KOPT-K1 (cell line): ENCODE data around the gene COL5A1.

Source experiments
- H3K27ac ChIP-seq: fragments of 200-600 bp; sonication (generic); 2 replicates; pipeline ENCODE4 v1.5.1; 2016; ENCODE audit warnings: antibody characterized with exemption, mild to moderate bottlenecking, low read depth, low read length; ENCODE audit not compliant: poor library complexity, severe bottlenecking
- H3K36me3 ChIP-seq: fragments of 200-600 bp; sonication (generic); 2 replicates; pipeline ENCODE4 v1.5.1; 2017; ENCODE audit warnings: antibody characterized with exemption, mild to moderate bottlenecking, low read length, moderate library complexity; ENCODE audit not compliant: insufficient read depth
- H3K9me3 ChIP-seq: fragments of 200-600 bp; sonication (generic); 2 replicates; pipeline ENCODE4 v1.5.1; 2017; ENCODE audit warnings: antibody characterized with exemption, low read length, mild to moderate bottlenecking; ENCODE audit not compliant: insufficient read depth, poor library complexity, severe bottlenecking

COL5A1 gene

GRCh38 chr9:134752471-134753168 is 111.0 kb downstream of the COL5A1 start:
- no peak overlapping the region for H3K27ac ChIP-seq
- H3K9me3 ChIP-seq: peaks cover 7% of the 10 kb centered on the region

GRCh38 chr9:134753191-134753590 is 111.6 kb downstream of the COL5A1 start:
- no peak overlapping the region for H3K27ac ChIP-seq
- no peaks in the 10 kb centered on the region for H3K36me3 ChIP-seq
- peaks cover 1% of the 10 kb centered on the region for H3K9me3 ChIP-seq

More at GRCh38 chr9:134752471-134753168, 111.0 kb downstream of the COL5A1 start:
- H3K36me3 ChIP-seq: no peaks in the 10 kb centered on the region

GRCh38 chr9:134755221-134755907 is 113.8 kb downstream of the COL5A1 start:
- H3K27ac ChIP-seq: no peak overlapping the region
- peaks cover 6% of the 10 kb centered on the region for H3K9me3 ChIP-seq
- H3K36me3 ChIP-seq: no peaks in the 10 kb centered on the region

- H3K36me3 ChIP-seq: no peaks in the 10 kb centered on the region
- H3K27ac ChIP-seq: no peak overlapping the region
- peaks cover 12% of the 10 kb centered on the region for H3K9me3 ChIP-seq
These were observed 114.5 kb downstream of the COL5A1 start for GRCh38 chr9:134756098-134756497.

DNA sequence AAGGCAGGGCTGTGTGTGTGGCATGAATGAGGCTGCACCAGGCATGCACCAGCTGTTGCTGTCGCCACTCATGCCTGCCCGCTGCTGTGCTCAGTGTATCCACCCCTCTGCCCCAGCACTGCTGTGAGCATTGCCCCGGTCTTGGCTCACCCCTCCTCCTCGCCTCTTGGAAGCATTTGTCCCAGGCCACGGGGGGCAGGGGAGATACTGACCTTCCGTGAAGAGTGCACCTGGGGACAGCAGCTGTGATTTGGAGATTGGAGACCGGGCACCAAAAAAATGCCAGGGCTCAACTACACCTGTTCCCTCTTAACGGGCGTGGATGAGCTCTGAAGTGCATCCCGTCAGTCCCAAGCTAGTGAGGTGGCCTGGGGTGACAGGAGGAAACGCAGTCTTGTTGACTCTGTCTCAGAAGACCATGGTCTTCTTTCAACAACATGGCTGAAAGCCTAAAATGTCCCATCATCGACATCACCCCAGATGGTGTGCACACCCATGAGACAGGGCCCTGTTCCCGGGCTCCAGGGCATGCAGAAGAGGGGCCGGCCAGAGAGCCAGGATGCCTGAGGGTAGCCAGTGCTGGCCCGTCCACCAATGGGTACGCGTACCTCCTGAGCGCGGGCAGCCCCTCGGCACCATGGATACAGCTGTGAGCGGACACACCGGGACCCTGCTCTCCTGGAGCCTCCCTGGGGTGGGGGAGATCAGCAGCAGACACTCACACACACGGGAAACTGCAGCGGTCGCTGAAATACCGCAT is 115.8 kb downstream of the COL5A1 start:
- peaks cover 12% of the 10 kb centered on the region for H3K9me3 ChIP-seq
- no peak overlapping the region for H3K27ac ChIP-seq
- no peaks in the 10 kb centered on the region for H3K36me3 ChIP-seq

GRCh38 chr9:134758949-134759607 is 117.5 kb downstream of the COL5A1 start:
- no peaks in the 10 kb centered on the region for H3K36me3 ChIP-seq
- H3K9me3 ChIP-seq: peaks cover 12% of the 10 kb centered on the region
- H3K27ac ChIP-seq: no peak overlapping the region

GRCh38 chr9:134759913-134760312 is 118.3 kb downstream of the COL5A1 start:
- Histone ChIP-seq H3K36me3 (no peaks in the 10 kb centered on the region), H3K27ac (no peak overlapping the region)

DNA sequence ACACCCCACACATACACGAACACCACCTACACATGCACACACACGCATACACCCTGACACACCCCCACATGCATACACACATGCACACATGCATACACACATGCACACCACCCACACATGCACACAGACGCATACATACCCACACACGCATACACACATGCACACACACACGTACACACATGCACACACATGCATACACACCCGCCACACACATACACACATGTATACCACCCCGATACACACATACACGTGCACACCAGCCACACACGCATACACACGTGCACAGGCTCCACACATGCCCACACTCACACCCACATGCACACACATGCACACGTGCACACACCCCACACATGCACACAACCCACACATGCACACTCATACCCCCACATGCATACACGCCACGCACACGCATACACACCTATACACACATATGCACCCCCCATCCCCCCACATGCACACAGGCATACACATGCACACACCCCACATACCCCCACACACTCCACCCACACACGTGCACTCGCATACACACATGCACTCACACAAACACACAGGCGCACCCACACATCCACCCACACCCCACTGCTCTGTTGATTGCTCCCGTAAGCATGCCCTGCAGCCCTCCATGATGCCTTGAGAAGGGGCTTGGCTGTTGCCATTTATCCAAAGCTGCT is 119.3 kb downstream of the COL5A1 start:
- Histone ChIP-seq H3K27ac (no peak overlapping the region), H3K36me3 (no peaks in the 10 kb centered on the region), H3K9me3 (peaks cover 12% of the 10 kb centered on the region)

More at GRCh38 chr9:134759913-134760312, 118.3 kb downstream of the COL5A1 start:
- H3K9me3 ChIP-seq: peaks cover 12% of the 10 kb centered on the region

- peaks cover 12% of the 10 kb centered on the region for H3K9me3 ChIP-seq
- H3K36me3 ChIP-seq: no peaks in the 10 kb centered on the region
- H3K27ac ChIP-seq: no peak overlapping the region
These were observed 123.1 kb downstream of the COL5A1 start for GRCh38 chr9:134764473-134765269.

DNA sequence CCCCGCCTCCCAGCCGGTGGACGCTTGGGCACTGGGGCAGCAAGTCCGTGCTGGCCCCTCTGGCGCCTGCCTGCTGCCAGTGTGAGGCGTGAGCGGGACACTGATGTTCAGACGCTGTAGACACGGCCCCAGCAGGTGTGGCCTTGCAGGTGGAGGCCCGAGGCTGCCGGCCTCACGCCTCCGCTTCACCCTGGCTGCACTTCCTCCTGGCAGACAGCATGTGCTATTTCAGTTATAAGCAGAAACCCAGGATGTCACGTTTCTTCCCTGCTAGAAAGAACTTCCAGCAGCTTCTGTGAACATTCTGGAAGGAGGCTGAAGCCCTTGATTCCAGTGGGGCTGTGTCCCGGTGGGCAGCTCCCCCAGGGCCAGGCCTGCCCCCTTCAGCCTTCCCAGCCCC is 124.2 kb downstream of the COL5A1 start:
- no peak overlapping the region for H3K27ac ChIP-seq
- peaks cover 2% of the 10 kb centered on the region for H3K9me3 ChIP-seq
- H3K36me3 ChIP-seq: no peaks in the 10 kb centered on the region

- H3K9me3 ChIP-seq: no peaks in the 10 kb centered on the region
- H3K27ac ChIP-seq: no peak overlapping the region
- H3K36me3 ChIP-seq: no peaks in the 10 kb centered on the region
These were observed 125.0 kb downstream of the COL5A1 start for GRCh38 chr9:134766587-134766986.

GRCh38 chr9:134768332-134768708 is 126.7 kb downstream of the COL5A1 start:
- Histone ChIP-seq H3K27ac (no peak overlapping the region), H3K36me3 (no peaks in the 10 kb centered on the region), H3K9me3 (no peaks in the 10 kb centered on the region)

- Histone ChIP-seq H3K9me3 (no peaks in the 10 kb centered on the region), H3K27ac (no peak overlapping the region), H3K36me3 (no peaks in the 10 kb centered on the region)
These were observed 127.2 kb downstream of the COL5A1 start for GRCh38 chr9:134768709-134769351.
